Upper lobe of left lung (tissue), 4 donors: ENCODE data around the gene ARF6.

ENCODE experiments used
- POLR2A ChIP-seq, 4 donors: fragments of 450-650 bp; IDR thresholded peaks; one replicate each; pipeline ENCODE4 v1.5.1; 2016 to 2017; ENCODE audit warnings: antibody characterized with exemption in 4 of 4, mild to moderate bottlenecking in 2 of 4
- POLR2AphosphoS5 ChIP-seq, 2 donors: sonication (generic); formaldehyde crosslinking; IDR thresholded peaks; one replicate each; pipeline ENCODE4 v1.5.1; 2017; ENCODE audit warnings: antibody characterized with exemption in 2 of 2

DNA sequence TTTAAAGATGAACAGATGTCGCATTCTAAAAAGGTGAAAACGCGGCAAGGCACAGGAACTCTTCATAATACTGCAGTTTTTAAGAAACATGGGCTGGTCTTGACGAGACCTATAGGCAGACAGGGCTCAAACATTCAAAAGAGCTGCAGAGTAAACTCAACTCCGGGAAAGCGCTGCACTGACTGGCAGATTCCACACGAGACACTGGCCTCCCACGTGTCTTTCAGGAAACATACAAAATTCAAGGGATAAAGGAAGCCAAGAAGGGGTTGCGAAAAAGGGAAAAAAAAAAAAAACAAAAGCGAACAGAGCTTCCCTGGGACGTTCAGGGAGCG lies 614 bp upstream of the ARF6 start:
- TF ChIP-seq POLR2A (IDR thresholded peaks at IDR 0.05) (no peak), POLR2AphosphoS5 (IDR thresholded peaks at IDR 0.05) (no peak)
